IMR-90 (cell line): ENCODE results near the gene THNSL1. TPM values are rescaled to one million over a fixed set of nuclear protein-coding genes. Genes with fewer than 3 reads are reported as not detected.

Source experiments
- ATAC-seq: fragments of 200-7000 bp; cut with Tn5 transposase; 2 replicates; pipeline ENCODE4 v1.9.1; 2020; ENCODE audit warnings: low read depth, mild to moderate bottlenecking, moderate library complexity
- BruUV-seq: library from RNA; stranded (reverse); fragments of 400-500 nt; replicated peaks from 2 replicates; lab custom pipeline; 2021; lab: Mats Ljungman, UMichigan
- CTCF ChIA-PET: fragments of 300-600 bp; formaldehyde crosslinking; extraction: SDS; loops from one replicate; lab custom pipeline; 2021; ENCODE audit warnings: antibody characterized with exemption; lab: Yijun Ruan, JAX
- POLR2A ChIA-PET: fragments of 300-600 bp; sonication (Branson Sonifier 250); formaldehyde crosslinking; loops from one replicate; lab custom pipeline; 2022; ENCODE audit warnings: antibody characterized with exemption; ENCODE audit not compliant: unreplicated experiment; lab: Charles Lee
- DNase-seq: peaks from one replicate; pipeline ENCODE4 v3.0.0; 2013
- H2AFZ ChIP-seq: replicated peaks from 2 replicates; pipeline ENCODE3; 2013; ENCODE audit warnings: low read length, mild to moderate bottlenecking; ENCODE audit not compliant: poor library complexity
- H2AK5ac ChIP-seq: 2 replicates; pipeline ENCODE4 v1.6.1; 2013; ENCODE audit warnings: low read depth, low read length, inconsistent platforms
- H2AK9ac ChIP-seq: replicated peaks from 2 replicates; pipeline ENCODE3; 2013; ENCODE audit warnings: mild to moderate bottlenecking, low read depth, low read length, moderate library complexity; ENCODE audit not compliant: poor library complexity
- H2BK120ac ChIP-seq: 2 replicates; pipeline ENCODE4 v1.6.1; 2013; ENCODE audit warnings: low read depth, low read length, inconsistent platforms
- H2BK15ac ChIP-seq: 3 replicates; pipeline ENCODE4 v1.6.1; 2013; ENCODE audit warnings: low read depth, low read length, inconsistent platforms
- H2BK20ac ChIP-seq: 2 replicates; pipeline ENCODE4 v1.6.1; 2013; ENCODE audit warnings: low read depth, mild to moderate bottlenecking, inconsistent platforms, low read length, moderate library complexity
- H2BK5ac ChIP-seq: 2 replicates; pipeline ENCODE4 v1.6.1; 2013; ENCODE audit warnings: mild to moderate bottlenecking, low read depth, low read length, inconsistent platforms; ENCODE audit not compliant: poor library complexity, severe bottlenecking
- H3K14ac ChIP-seq: replicated peaks from 2 replicates; pipeline ENCODE4 v1.6.1; 2013; ENCODE audit warnings: low read depth, low read length, inconsistent platforms
- H3K18ac ChIP-seq: 2 replicates; pipeline ENCODE4 v1.6.1; 2013; ENCODE audit warnings: low read depth, low read length, control low read depth
- H3K23ac ChIP-seq: 2 replicates; pipeline ENCODE4 v1.6.1; 2013; ENCODE audit warnings: low read depth, low read length, inconsistent platforms
- H3K27ac ChIP-seq: 2 replicates; pipeline ENCODE4 v1.5.1; 2013; ENCODE audit warnings: mild to moderate bottlenecking, control low read depth, low read length; ENCODE audit not compliant: insufficient read depth
- H3K27me3 ChIP-seq: 2 replicates; pipeline ENCODE4 v1.6.1; 2013; ENCODE audit warnings: low read length; ENCODE audit not compliant: control insufficient read depth, insufficient read depth
- H3K36me3 ChIP-seq: 2 replicates; pipeline ENCODE4 v1.6.1; 2013; ENCODE audit warnings: low read length, mixed read lengths; ENCODE audit not compliant: control insufficient read depth, insufficient read depth
- H3K4ac ChIP-seq: 2 replicates; pipeline ENCODE4 v1.6.1; 2013; ENCODE audit warnings: low read depth, low read length, inconsistent platforms
- H3K4me1 ChIP-seq: 2 replicates; pipeline ENCODE4 v1.6.1; 2013; ENCODE audit warnings: low read length, mixed read lengths; ENCODE audit not compliant: control insufficient read depth, insufficient read depth
- H3K4me2 ChIP-seq: 2 replicates; pipeline ENCODE4 v1.6.1; 2013; ENCODE audit warnings: low read depth, mild to moderate bottlenecking, control low read depth, low read length, moderate library complexity
- H3K4me3 ChIP-seq: 2 replicates; pipeline ENCODE4 v1.5.1; 2013; ENCODE audit warnings: low read depth, mild to moderate bottlenecking, control low read depth, low read length, moderate library complexity; ENCODE audit not compliant: insufficient read depth
- H3K56ac ChIP-seq: 2 replicates; pipeline ENCODE4 v1.6.1; 2013; ENCODE audit warnings: low read length, inconsistent platforms; ENCODE audit not compliant: insufficient read depth; ENCODE audit errors: extremely low read depth
- H3K79me1 ChIP-seq, 2 experiments: 2 replicates each; pipeline ENCODE4 v1.6.1; 2013; ENCODE audit warnings: low read length in 2 of 2, inconsistent platforms in 1 of 2, low read depth in 1 of 2
- H3K9ac ChIP-seq: 2 replicates; pipeline ENCODE4 v1.6.1; 2013; ENCODE audit warnings: low read depth, low read length, control low read depth
- H3K9me1 ChIP-seq: 2 replicates; pipeline ENCODE4 v1.6.1; 2013; ENCODE audit warnings: low read length, inconsistent platforms; ENCODE audit not compliant: insufficient read depth
- H3K9me3 ChIP-seq: 2 replicates; pipeline ENCODE4 v1.6.1; 2013; ENCODE audit warnings: low read length; ENCODE audit not compliant: control insufficient read depth, insufficient read depth
- H4K20me1 ChIP-seq: 2 replicates; pipeline ENCODE4 v1.6.1; 2013; ENCODE audit warnings: low read length, inconsistent platforms; ENCODE audit not compliant: insufficient read depth
- H4K5ac ChIP-seq: 2 replicates; pipeline ENCODE4 v1.6.1; 2013; ENCODE audit warnings: mild to moderate bottlenecking, low read depth, low read length, control low read depth
- H4K8ac ChIP-seq, 2 experiments: 2 replicates each; pipeline ENCODE4 v1.6.1; 2013; ENCODE audit warnings: low read depth in 2 of 2, low read length in 2 of 2, control low read depth in 1 of 2, inconsistent platforms in 1 of 2
- H4K91ac ChIP-seq: 2 replicates; pipeline ENCODE4 v1.6.1; 2013; ENCODE audit warnings: low read depth, low read length, inconsistent platforms; ENCODE audit not compliant: insufficient read depth
- BHLHE40 ChIP-seq: fragments of 150-350 bp; IDR thresholded peaks from 2 replicates; pipeline ENCODE4 v1.6.1; 2016; ENCODE audit warnings: mild to moderate bottlenecking, low read depth, low read length
- CEBPB ChIP-seq: IDR thresholded peaks from 2 replicates; pipeline ENCODE4 v1.6.1; 2012; ENCODE audit warnings: low read depth, low read length, improper control_type of control experiment
- CHD1 ChIP-seq: IDR thresholded peaks from 2 replicates; pipeline ENCODE4 v1.6.1; 2012; ENCODE audit warnings: low read depth, low read length, improper control_type of control experiment
- FOS ChIP-seq: fragments of 150-350 bp; IDR thresholded peaks from 2 replicates; pipeline ENCODE4 v1.6.1; 2016; ENCODE audit warnings: low read depth, low read length
- MAFK ChIP-seq: IDR thresholded peaks from 2 replicates; pipeline ENCODE4 v1.6.1; 2012; ENCODE audit warnings: low read depth, low read length, improper control_type of control experiment
- MAZ ChIP-seq: IDR thresholded peaks from 2 replicates; pipeline ENCODE4 v1.6.1; 2012; ENCODE audit warnings: low read depth, mild to moderate bottlenecking, low read length, improper control_type of control experiment, moderate library complexity, borderline replicate concordance
- MXI1 ChIP-seq: IDR thresholded peaks from 2 replicates; pipeline ENCODE4 v1.6.1; 2012; ENCODE audit warnings: low read depth, mild to moderate bottlenecking, low read length, moderate library complexity, borderline replicate concordance
- NFE2L2 ChIP-seq: fragments of 150-350 bp; IDR thresholded peaks from 2 replicates; pipeline ENCODE4 v1.6.1; 2016; ENCODE audit warnings: low read depth, mild to moderate bottlenecking, low read length
- POLR2A ChIP-seq: IDR thresholded peaks from 2 replicates; pipeline ENCODE4 v1.6.1; 2012; ENCODE audit warnings: mild to moderate bottlenecking, low read depth, low read length
- RAD21 ChIP-seq: IDR thresholded peaks from 2 replicates; pipeline ENCODE4 v1.6.1; 2012; ENCODE audit warnings: low read length, improper control_type of control experiment
- RCOR1 ChIP-seq: IDR thresholded peaks from 2 replicates; pipeline ENCODE4 v1.6.1; 2012; ENCODE audit warnings: mild to moderate bottlenecking, low read length, improper control_type of control experiment; ENCODE audit not compliant: insufficient replicate concordance
- RFX5 ChIP-seq: IDR thresholded peaks from 2 replicates; pipeline ENCODE4 v1.8.0; 2012; ENCODE audit warnings: low read depth, mild to moderate bottlenecking, low read length, moderate library complexity
- SMC3 ChIP-seq: fragments of 150-350 bp; IDR thresholded peaks from 2 replicates; pipeline ENCODE4 v1.6.1; 2016; ENCODE audit warnings: low read depth, mild to moderate bottlenecking, antibody characterized with exemption, low read length, moderate library complexity
- WGBS, 2 experiments: methylation state at CpG; one replicate each; pipeline versions ENCODE4 v1.1.5 to v1.1.7; 2013; ENCODE audit warnings: missing lambda C conversion rate in 2 of 2; ENCODE audit not compliant: insufficient read length in 1 of 2; ENCODE audit errors: extremely low coverage in 2 of 2; 5-methylcytosine and 5-hydroxymethylcytosine counted together
- dilution Hi-C: fragments of 300-500 bp; cut with HindIII; formaldehyde crosslinking; loops from one replicate; pipeline ENCODE4 v1.14.3; 2018; ENCODE audit warnings: low sequenced_read_pairs; ENCODE audit not compliant: unreplicated experiment
- in situ Hi-C: fragments of 300-500 bp; cut with MboI; formaldehyde crosslinking; loops from 3 replicates; pipeline ENCODE4 v1.14.3; 2019; ENCODE audit warnings: low sequenced_read_pairs, inconsistent platforms, mixed read lengths
- intact Hi-C: fragments of 100-400 bp; cut with micrococcal nuclease; formaldehyde crosslinking; loops from 2 replicates; pipeline ENCODE4 v1.10.0; 2022
- polyA plus RNA-seq, 3 experiments: library from polyadenylated mRNA; depleted of rRNA; stranded (reverse); fragments of >200 nt; gene quantifications; 2 replicates each; pipeline ENCODE4 v1.2.3, GENCODE V29; 2012; ENCODE audit warnings: low replicate concordance in 1 of 3
- total RNA-seq: library from RNA; depleted of rRNA; stranded (reverse); fragments of >200 nt; gene quantifications from 2 replicates; pipeline ENCODE4 v1.2.3, GENCODE V29; 2012
- TF ChIP-seq, protein P1 (sequence below): fragments of 150-350 bp; IDR thresholded peaks from 2 replicates; pipeline ENCODE4 v1.6.1; 2017; ENCODE audit warnings: mild to moderate bottlenecking, antibody characterized with exemption, low read length, low read depth
- TF ChIP-seq, protein P2 (sequence below): conservative IDR thresholded peaks from 2 replicates; pipeline ENCODE4 v1.5.1; 2012; ENCODE audit warnings: mild to moderate bottlenecking, low read depth, low read length, improper control_type of control experiment
- TF ChIP-seq, protein P3 (sequence below): fragments of 150-350 bp; IDR thresholded peaks from 2 replicates; pipeline ENCODE4 v1.6.1; 2016; ENCODE audit warnings: low read depth, mild to moderate bottlenecking, low read length, moderate library complexity, borderline replicate concordance

Gene THNSL1
- total and polyA plus RNA-seq, 2 of the 4 experiments (the other 2 are of a cell fraction): 1.3 to 2.0 TPM

DNA sequence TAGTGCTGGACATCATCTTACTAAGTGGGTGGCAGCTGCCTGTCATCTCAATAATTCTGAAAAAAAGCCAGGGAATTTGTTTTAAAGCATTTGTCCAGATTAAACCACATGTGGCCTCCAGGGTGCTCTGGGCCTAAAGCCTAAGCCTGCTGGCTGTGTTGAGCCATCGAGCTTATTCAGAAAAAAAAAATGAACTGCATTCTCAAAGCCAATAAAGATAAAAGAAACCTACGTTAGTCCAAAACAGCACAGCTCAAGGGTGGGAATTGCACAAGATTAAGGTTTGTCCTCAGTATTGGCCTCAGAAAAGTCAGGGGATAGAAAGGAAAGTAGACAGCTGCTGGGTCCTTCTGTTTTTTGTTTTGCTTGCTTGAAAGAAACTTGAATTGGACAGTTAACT is 41.4 kb upstream of the THNSL1 start:
- H3K56ac ChIP-seq: no peak overlapping the region
- no peaks in the 10 kb centered on the region for H3K9me1 ChIP-seq
- TF ChIP-seq CHD1 (no peak), MXI1 (no peak), MAFK (no peak), BHLHE40 (no peak), POLR2A (no peak), FOS (no peak), RAD21 (peak; percentile 14; the same call in 1 of the 2 replicates), RFX5 (no peak), MAZ (no peak), CEBPB (peak; percentile 71), NFE2L2 (no peak), RCOR1 (no peak), SMC3 (no peak)
- TF ChIP-seq, protein P1, sequence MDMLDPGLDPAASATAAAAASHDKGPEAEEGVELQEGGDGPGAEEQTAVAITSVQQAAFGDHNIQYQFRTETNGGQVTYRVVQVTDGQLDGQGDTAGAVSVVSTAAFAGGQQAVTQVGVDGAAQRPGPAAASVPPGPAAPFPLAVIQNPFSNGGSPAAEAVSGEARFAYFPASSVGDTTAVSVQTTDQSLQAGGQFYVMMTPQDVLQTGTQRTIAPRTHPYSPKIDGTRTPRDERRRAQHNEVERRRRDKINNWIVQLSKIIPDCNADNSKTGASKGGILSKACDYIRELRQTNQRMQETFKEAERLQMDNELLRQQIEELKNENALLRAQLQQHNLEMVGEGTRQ: no peak
- TF ChIP-seq, protein P2, sequence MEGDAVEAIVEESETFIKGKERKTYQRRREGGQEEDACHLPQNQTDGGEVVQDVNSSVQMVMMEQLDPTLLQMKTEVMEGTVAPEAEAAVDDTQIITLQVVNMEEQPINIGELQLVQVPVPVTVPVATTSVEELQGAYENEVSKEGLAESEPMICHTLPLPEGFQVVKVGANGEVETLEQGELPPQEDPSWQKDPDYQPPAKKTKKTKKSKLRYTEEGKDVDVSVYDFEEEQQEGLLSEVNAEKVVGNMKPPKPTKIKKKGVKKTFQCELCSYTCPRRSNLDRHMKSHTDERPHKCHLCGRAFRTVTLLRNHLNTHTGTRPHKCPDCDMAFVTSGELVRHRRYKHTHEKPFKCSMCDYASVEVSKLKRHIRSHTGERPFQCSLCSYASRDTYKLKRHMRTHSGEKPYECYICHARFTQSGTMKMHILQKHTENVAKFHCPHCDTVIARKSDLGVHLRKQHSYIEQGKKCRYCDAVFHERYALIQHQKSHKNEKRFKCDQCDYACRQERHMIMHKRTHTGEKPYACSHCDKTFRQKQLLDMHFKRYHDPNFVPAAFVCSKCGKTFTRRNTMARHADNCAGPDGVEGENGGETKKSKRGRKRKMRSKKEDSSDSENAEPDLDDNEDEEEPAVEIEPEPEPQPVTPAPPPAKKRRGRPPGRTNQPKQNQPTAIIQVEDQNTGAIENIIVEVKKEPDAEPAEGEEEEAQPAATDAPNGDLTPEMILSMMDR: peak; percentile 17; the same call in 1 of the 2 replicates
- TF ChIP-seq, protein P3, sequence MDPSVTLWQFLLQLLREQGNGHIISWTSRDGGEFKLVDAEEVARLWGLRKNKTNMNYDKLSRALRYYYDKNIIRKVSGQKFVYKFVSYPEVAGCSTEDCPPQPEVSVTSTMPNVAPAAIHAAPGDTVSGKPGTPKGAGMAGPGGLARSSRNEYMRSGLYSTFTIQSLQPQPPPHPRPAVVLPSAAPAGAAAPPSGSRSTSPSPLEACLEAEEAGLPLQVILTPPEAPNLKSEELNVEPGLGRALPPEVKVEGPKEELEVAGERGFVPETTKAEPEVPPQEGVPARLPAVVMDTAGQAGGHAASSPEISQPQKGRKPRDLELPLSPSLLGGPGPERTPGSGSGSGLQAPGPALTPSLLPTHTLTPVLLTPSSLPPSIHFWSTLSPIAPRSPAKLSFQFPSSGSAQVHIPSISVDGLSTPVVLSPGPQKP: no peak
- H2BK15ac ChIP-seq: no peak overlapping the region
- in situ Hi-C loops: loop anchor here (25.0 kb wide), 1 partner anchor 263 kb away; the partner anchor contains the start of gene ARHGAP21
- peak overlapping the region; percentile 31 for H3K4me2 ChIP-seq
- H2AFZ ChIP-seq: no peak overlapping the region
- H3K14ac ChIP-seq: no peak overlapping the region
- no peak overlapping the region for H3K4ac ChIP-seq
- H3K36me3 ChIP-seq: no peaks in the 10 kb centered on the region
- H2BK20ac ChIP-seq: no peak overlapping the region
- H2BK5ac ChIP-seq: peak overlapping the region; percentile 29
- H3K79me1 ChIP-seq: no peaks in the 10 kb centered on the region
- H3K4me3 ChIP-seq: no peak overlapping the region
- no peaks in the 10 kb centered on the region for H3K27me3 ChIP-seq
- ChIA-PET POLR2A (no interaction called here), CTCF (interaction anchor here (1.0 kb wide), 1 partner anchor 11 kb away, joined by 4 read pairs; no protein-coding TSS in a partner anchor)
- dilution Hi-C loops: no loop called here
- H2AK5ac ChIP-seq: no peak overlapping the region
- H3K9ac ChIP-seq: no peak overlapping the region
- peak; percentile 87 for ATAC-seq
- no TSS peak for BruUV-seq
- no peak overlapping the region for H2AK9ac ChIP-seq
- H3K27ac ChIP-seq: no peak overlapping the region
- no peak overlapping the region for H2BK120ac ChIP-seq
- H4K91ac ChIP-seq: no peak overlapping the region
- no peak overlapping the region for H4K5ac ChIP-seq
- no peak overlapping the region for H3K18ac ChIP-seq
- intact Hi-C loops: no loop called here
- H3K23ac ChIP-seq: no peak overlapping the region
- peaks cover 4% of the 10 kb centered on the region; the same call in 1 of the 2 replicates for H3K4me1 ChIP-seq
- H4K8ac ChIP-seq: no peak overlapping the region
- H4K20me1 ChIP-seq: no peaks in the 10 kb centered on the region
- no CpG with 5 or more reads among the region's 2 CpGs for WGBS, 2 experiments
- peak; percentile 74 for DNase-seq
- H3K9me3 ChIP-seq: no peaks in the 10 kb centered on the region
